B cell (primary cell): ENCODE measurements around the gene ZNF652.

ENCODE experiments used
- CTCF ChIP-seq: fragments of 200-600 bp; IDR thresholded peaks from one replicate; pipeline ENCODE4 v1.8.0; 2022; ENCODE audit warnings: antibody characterized with exemption, mild to moderate bottlenecking
- EZH2 ChIP-seq: IDR thresholded peaks from 2 replicates; pipeline ENCODE4 v1.6.1; 2012; ENCODE audit warnings: borderline replicate concordance, low read depth, mild to moderate bottlenecking, moderate library complexity, low read length; ENCODE audit not compliant: insufficient read depth, poor library complexity, severe bottlenecking

DNA sequence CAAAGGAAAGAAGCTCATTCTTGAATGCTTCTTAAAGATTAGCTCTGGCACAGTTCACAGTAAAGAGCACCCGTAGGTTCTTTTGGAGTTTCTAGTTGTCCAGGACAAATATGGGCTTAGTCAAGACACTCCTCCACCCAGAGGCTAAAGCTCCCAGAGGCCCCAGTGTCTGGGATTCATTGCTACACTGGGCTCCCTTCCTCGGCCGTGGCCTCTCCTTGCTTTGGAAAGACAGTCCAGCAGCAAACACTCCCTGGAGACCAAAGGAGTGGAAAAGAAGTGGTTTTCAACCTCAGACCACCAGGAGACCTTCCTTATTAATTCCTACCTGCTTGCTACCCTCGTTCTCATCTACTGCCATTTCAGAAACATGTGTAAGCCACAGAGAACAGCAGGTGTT is 35.5 kb upstream of the ZNF652 start:
- TF ChIP-seq CTCF (no peak), EZH2 (no peak)
